Measurements from ENCODE around the gene FGF16. TPM values are rescaled to one million over a fixed set of nuclear protein-coding genes. Genes with fewer than 3 reads are reported as not detected.

Gene FGF16
- total and polyA plus RNA-seq, 2 of the 8 experiments (the other 6 are each of a cell fraction or from before 2014, with no cell fraction given), result 0.50 to 1.4 TPM

DNA sequence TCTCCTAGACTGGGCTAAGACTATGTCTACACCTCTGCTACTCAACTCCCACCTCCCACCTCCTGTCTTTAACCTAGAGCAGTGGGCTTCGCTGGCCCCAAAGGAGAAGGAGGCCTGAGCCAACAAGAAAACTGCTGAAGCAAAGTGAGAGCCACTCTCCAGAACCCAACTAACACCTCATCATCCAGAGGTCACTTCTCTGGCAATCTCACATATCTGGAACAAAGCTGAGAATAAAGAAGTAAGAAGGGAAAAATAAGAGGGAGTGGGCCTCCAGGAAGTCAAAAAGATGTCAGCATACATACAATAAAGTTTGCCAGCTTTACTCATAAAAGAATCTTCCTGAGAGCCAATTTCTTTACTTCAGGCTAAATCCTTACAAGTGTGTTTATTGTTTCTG lies 18.6 kb upstream of the FGF16 start:
- Histone ChIP-seq H3K23ac (ENCODE audit: insufficient read length) (no peak overlapping the region), H2BK12ac (ENCODE audit: low read depth, low read length) (no peak overlapping the region), H3K27me3 (replicated peaks in 1 of 4; ENCODE audit: control insufficient read depth in 3 of 4, extremely low read depth in 1 of 4, insufficient read depth in 3 of 4, low read length in 3 of 4) (no peaks in the 10 kb centered on the region), H4K91ac (replicated peaks; ENCODE audit: insufficient read length, low read length) (no peak overlapping the region), H3K79me1 (ENCODE audit: low read depth, low read length) (no peaks in the 10 kb centered on the region), H3K79me2 (ENCODE audit: control insufficient read depth in 1 of 2, insufficient read depth in 2 of 2, low read length in 2 of 2) (no peaks in the 10 kb centered on the region), H3K36me3 (ENCODE audit: control insufficient read depth in 2 of 4, insufficient read depth in 4 of 4, low read length in 3 of 4) (no peaks in the 10 kb centered on the region), H3K9me3 (ENCODE audit: insufficient read depth in 2 of 2, low read depth in 1 of 2, low read length in 1 of 2) (no peaks in the 10 kb centered on the region), H3K23me2 (ENCODE audit: low read depth, low read length) (no peaks in the 10 kb centered on the region; the same call in 1 of the 2 replicates), H2BK120ac (replicated peaks; ENCODE audit: low read depth, low read length) (no peak overlapping the region), H2BK5ac (ENCODE audit: low read depth, low read length) (no peak overlapping the region), H3K9ac (replicated peaks in 1 of 4; ENCODE audit: extremely low read depth in 1 of 4, low read depth in 3 of 4, low read length in 3 of 4) (no peak overlapping the region), H2AK5ac (ENCODE audit: low read depth, low read length) (no peak overlapping the region), H2BK20ac (ENCODE audit: low read length) (no peak overlapping the region), H2AFZ (ENCODE audit: low read length) (no peak overlapping the region), H3K4me2 (ENCODE audit: insufficient read depth in 1 of 2, low read depth in 2 of 2, low read length in 2 of 2) (no peak overlapping the region), H4K20me1 (replicated peaks in 1 of 2; ENCODE audit: control insufficient read depth in 1 of 2, insufficient read depth in 2 of 2, low read length in 2 of 2) (no peaks in the 10 kb centered on the region), H3K4me1 (replicated peaks in 1 of 4; ENCODE audit: control insufficient read depth in 3 of 4, insufficient read depth in 4 of 4, low read length in 3 of 4) (peaks cover 0 to 3% (median under 1%) of the 10 kb centered on the region in 4 experiments; a peak in 2 of 7 replicates), H3K56ac (replicated peaks; ENCODE audit: insufficient read length, low read depth, low read length) (no peak overlapping the region), H3K27ac (ENCODE audit: low read depth, low read length) (no peak overlapping the region), H3K14ac (ENCODE audit: insufficient read length) (no peak overlapping the region), H4K5ac (ENCODE audit: insufficient read length, low read depth, low read length) (no peak overlapping the region), H4K8ac (ENCODE audit: extremely low read depth, insufficient read depth, low read length) (no peak overlapping the region), H2BK15ac (ENCODE audit: low read length) (no peak overlapping the region), H3K4ac (replicated peaks; ENCODE audit: insufficient read length, low read depth, low read length) (no peak overlapping the region), H3K18ac (ENCODE audit: extremely low read depth, low read length) (no peak overlapping the region), H3K4me3 (ENCODE audit: extremely low read depth in 1 of 4, insufficient read depth in 2 of 4, low read depth in 3 of 4, low read length in 4 of 4) (no peak overlapping the region)
- no peak for DNase-seq (ENCODE audit: low read depth in 1 of 2, low spot score in 2 of 2)
- 100% methylated on average over 1 of the region's 1 CpG; no CpG with 5 or more reads in 1 of the 2 experiments for WGBS, 2 experiments (ENCODE audit: extremely low coverage in 1 of 2, insufficient coverage in 1 of 2, insufficient read length in 1 of 2, insufficient replicate concordance in 2 of 2, low coverage in 1 of 2, low lambda C conversion rate in 2 of 2, missing lambda C conversion rate in 1 of 2)
- CTCF ChIA-PET (ENCODE audit: partially characterized antibody), result no interaction called here
- POLR2A ChIA-PET (ENCODE audit: partially characterized antibody), result no interaction called here
- no peak for FAIRE-seq
- no peak for TF ChIP-seq CBX5 (IDR thresholded peaks at IDR 0.05; ENCODE audit: low read depth, low read length)
- TF ChIP-seq TCF12 (IDR thresholded peaks at IDR 0.05; ENCODE audit: low read depth, low read length), result no peak
- no peak for TF ChIP-seq SIX5 (IDR thresholded peaks at IDR 0.05; ENCODE audit: low read depth, low read length)
- no peak for TF ChIP-seq KDM4A (IDR thresholded peaks at IDR 0.05; ENCODE audit: low read depth, low read length, severe bottlenecking)
